WERI-Rb-1 (cell line): Measurements from ENCODE around the gene TERB1.

ENCODE experiments used
- DNase-seq: peaks from one replicate; pipeline ENCODE4 v3.0.0-alpha.2; 2020
- H3K27ac ChIP-seq: fragments of 250-450 bp; sonication (Bioruptor Pico); 2 replicates; pipeline ENCODE4 v1.5.1; 2020; ENCODE audit warnings: mild to moderate bottlenecking, moderate library complexity
- H3K27me3 ChIP-seq: fragments of 250-450 bp; sonication (Bioruptor Pico); 2 replicates; pipeline ENCODE4 v1.5.1; 2021; ENCODE audit warnings: mild to moderate bottlenecking, low read depth, moderate library complexity; ENCODE audit not compliant: insufficient read depth, severe bottlenecking
- H3K36me3 ChIP-seq: fragments of 250-450 bp; sonication (Bioruptor Pico); 2 replicates; pipeline ENCODE4 v1.5.1; 2020; ENCODE audit warnings: mild to moderate bottlenecking, moderate library complexity
- H3K4me3 ChIP-seq: 2 replicates; pipeline ENCODE4 v1.5.1; 2011; ENCODE audit warnings: low read depth, mild to moderate bottlenecking, control low read depth, low read length
- H3K9me3 ChIP-seq: fragments of 250-450 bp; sonication (Bioruptor Pico); 2 replicates; pipeline ENCODE4 v1.5.1; 2021; ENCODE audit warnings: mild to moderate bottlenecking, moderate library complexity; ENCODE audit not compliant: severe bottlenecking
- TF ChIP-seq, protein P1 (sequence below): IDR thresholded peaks from 2 replicates; pipeline ENCODE4 v1.5.1; 2011; ENCODE audit warnings: low read depth, mild to moderate bottlenecking, control low read depth, inconsistent platforms, low read length

The TERB1 gene

DNA sequence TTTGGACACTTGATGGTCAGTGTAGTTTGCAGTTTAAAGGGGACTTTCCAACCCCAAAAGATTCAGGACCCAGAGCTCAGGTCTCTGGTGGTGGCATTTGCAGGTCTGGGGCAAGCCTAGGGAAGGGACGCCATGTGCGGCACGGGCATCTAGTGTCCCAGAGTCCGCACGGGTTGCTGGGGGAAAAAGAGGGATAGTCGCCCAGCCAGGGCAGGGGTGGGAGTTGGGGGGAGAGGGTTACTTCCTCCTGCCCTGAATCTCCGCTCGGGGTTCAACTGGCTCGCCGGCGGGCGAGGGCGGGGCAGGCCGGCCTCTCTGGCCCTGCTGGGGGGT, 42.6 kb upstream of the TERB1 start:
- TF ChIP-seq, protein P1, sequence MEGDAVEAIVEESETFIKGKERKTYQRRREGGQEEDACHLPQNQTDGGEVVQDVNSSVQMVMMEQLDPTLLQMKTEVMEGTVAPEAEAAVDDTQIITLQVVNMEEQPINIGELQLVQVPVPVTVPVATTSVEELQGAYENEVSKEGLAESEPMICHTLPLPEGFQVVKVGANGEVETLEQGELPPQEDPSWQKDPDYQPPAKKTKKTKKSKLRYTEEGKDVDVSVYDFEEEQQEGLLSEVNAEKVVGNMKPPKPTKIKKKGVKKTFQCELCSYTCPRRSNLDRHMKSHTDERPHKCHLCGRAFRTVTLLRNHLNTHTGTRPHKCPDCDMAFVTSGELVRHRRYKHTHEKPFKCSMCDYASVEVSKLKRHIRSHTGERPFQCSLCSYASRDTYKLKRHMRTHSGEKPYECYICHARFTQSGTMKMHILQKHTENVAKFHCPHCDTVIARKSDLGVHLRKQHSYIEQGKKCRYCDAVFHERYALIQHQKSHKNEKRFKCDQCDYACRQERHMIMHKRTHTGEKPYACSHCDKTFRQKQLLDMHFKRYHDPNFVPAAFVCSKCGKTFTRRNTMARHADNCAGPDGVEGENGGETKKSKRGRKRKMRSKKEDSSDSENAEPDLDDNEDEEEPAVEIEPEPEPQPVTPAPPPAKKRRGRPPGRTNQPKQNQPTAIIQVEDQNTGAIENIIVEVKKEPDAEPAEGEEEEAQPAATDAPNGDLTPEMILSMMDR, result no peak
- DNase-seq, result no peak
- no peaks in the 10 kb centered on the region for H3K36me3 ChIP-seq
- H3K27me3 ChIP-seq, result peaks cover 18% of the 10 kb centered on the region
- peak overlapping the region; percentile 61 for H3K4me3 ChIP-seq
- H3K9me3 ChIP-seq, result no peaks in the 10 kb centered on the region
- no peak overlapping the region for H3K27ac ChIP-seq

DNA sequence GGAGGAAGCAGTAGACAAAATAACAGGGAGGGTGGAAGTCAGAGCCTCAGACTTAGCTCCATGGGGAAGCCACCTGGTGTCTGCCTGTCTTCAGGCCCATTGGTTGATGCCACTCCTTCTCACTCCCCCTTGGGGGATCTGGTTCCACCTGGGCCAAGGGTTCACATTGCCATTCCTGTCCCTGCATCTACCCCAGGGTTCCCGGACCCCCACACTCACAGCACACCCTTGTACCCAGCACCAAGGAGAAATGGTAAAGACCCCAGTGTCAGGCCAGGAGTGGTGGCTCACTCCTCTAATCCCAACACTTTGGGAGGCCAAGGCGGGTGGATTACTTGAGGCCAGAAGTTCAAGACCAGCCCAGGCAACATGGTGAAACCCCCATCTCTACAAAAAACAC, 41.8 kb upstream of the TERB1 start:
- Histone ChIP-seq H3K27me3 (peaks cover 18% of the 10 kb centered on the region), H3K4me3 (no peak overlapping the region), H3K27ac (no peak overlapping the region), H3K9me3 (no peaks in the 10 kb centered on the region), H3K36me3 (no peaks in the 10 kb centered on the region)
- no peak for DNase-seq
- TF ChIP-seq, protein P1, result no peak

DNA sequence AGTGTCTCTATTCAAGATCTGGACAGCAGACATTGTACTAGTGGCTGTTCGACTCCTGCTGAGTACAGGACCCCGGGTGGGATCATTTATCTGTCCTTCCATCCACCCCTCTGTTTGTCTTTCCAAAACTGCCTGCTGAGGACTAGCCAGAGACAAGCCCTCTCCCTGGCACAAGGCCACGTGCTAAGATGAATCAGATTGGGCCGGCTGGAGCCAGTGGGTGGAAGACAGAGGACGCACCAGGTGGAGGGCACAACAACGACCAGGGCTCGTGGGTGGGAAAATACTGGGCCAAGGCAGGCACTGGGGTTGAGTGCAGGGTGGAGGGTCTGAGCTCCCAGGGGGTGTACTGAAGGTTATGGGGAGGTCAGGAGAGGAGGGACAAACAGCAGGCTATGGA, 41.4 kb upstream of the TERB1 start:
- Histone ChIP-seq H3K9me3 (no peaks in the 10 kb centered on the region), H3K27ac (no peak overlapping the region), H3K4me3 (no peak overlapping the region), H3K27me3 (peaks cover 18% of the 10 kb centered on the region), H3K36me3 (no peaks in the 10 kb centered on the region)
- DNase-seq, result no peak
- TF ChIP-seq, protein P1, result no peak

DNA sequence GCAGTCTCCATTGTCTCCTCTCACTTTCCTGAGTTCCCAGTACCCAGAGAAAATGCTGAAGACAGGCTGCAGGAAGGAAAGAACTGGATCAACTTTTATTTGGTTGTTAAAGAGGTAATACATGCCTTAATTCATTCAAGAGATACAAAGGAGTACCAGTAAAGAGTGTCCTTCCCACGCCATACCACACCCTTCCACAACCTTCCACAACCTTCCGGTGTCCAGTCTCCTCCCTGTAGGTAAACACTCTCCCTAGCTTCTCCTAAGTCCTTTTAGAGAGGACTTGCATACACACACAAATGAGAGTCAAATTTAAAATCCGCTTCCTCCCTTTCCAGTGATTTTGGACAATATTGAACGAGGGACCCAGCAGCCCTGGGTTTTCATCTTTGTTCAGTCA, 40.0 kb upstream of the TERB1 start:
- H3K9me3 ChIP-seq, result no peaks in the 10 kb centered on the region
- no peak overlapping the region for H3K4me3 ChIP-seq
- TF ChIP-seq, protein P1, result no peak
- DNase-seq, result no peak
- H3K27ac ChIP-seq, result no peak overlapping the region
- H3K27me3 ChIP-seq, result peaks cover 18% of the 10 kb centered on the region
- H3K36me3 ChIP-seq, result no peaks in the 10 kb centered on the region

DNA sequence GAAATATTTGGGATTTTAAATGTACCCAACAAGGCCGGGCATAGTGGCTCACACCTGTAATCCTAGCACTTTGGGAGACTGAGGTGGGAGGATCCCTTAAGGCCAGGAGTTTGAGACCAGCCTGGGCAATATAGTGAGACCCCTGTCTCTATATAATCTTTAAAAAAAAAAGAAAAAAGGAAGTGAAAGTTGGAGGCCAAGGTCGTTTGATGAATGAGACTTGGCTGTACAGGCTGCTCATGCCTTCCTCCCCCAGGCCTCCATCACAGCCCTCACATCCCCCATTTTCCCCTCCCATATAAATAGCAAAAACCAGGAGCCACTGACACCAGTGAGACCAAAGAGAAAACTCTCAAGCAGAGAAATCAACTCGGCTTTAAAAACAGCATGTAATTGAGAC, 39.5 kb upstream of the TERB1 start:
- H3K9me3 ChIP-seq, result no peaks in the 10 kb centered on the region
- TF ChIP-seq, protein P1, result no peak
- DNase-seq, result no peak
- peaks cover 17% of the 10 kb centered on the region for H3K27me3 ChIP-seq
- H3K36me3 ChIP-seq, result no peaks in the 10 kb centered on the region
- H3K4me3 ChIP-seq, result no peak overlapping the region
- no peak overlapping the region for H3K27ac ChIP-seq

DNA sequence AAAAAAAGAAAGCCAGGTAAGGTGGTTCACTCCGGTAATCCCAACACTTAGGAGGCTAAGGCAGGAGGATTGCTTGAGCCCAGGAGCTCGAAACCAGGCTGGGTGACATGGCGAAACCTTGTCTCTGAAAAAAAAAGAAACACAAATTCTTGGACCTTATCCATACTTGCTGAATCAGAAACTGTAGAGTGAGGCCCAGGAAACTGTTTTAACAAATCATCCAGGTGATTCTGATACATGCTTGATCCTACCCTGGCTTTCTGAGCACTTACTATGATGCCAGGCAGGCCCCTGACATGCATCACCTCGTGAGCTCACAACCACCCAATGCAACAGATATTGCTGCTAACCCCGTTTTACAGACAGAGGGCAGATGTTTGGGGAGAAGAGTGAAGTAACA, 33.4 kb upstream of the TERB1 start:
- no peaks in the 10 kb centered on the region for H3K27me3 ChIP-seq
- no peak overlapping the region for H3K27ac ChIP-seq
- no peak for DNase-seq
- TF ChIP-seq, protein P1, result no peak
- H3K36me3 ChIP-seq, result peaks cover 4% of the 10 kb centered on the region; the same call in 1 of the 2 replicates
- no peak overlapping the region for H3K4me3 ChIP-seq
- H3K9me3 ChIP-seq, result no peaks in the 10 kb centered on the region
